HuH-7 (cell line): ENCODE measurements around the gene FOXP1.

Experiments
- DNase-seq: peaks from one replicate; pipeline ENCODE4 v3.0.0; 2011; ENCODE audit warnings: low spot score

Gene FOXP1

DNA sequence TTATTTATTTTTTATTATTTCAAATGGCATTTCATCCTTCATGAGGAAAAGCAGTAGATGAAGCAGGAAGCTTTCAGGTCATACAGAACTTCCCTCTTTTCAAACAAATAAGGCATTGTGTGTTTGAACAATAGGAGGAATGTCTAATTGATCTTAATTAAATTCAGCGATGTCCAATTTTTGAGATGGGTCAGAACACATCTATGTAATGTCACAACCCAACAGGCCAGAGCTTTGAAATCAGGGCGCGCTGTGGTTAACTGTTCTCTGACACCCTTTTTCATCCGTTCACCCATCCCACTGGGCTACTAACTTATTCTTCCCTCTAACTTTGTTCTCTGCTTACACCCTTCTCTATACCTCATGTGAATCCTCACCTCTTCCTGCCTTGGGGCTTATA is 510.5 kb downstream of the FOXP1 start:
- DNase-seq, result no peak

DNA sequence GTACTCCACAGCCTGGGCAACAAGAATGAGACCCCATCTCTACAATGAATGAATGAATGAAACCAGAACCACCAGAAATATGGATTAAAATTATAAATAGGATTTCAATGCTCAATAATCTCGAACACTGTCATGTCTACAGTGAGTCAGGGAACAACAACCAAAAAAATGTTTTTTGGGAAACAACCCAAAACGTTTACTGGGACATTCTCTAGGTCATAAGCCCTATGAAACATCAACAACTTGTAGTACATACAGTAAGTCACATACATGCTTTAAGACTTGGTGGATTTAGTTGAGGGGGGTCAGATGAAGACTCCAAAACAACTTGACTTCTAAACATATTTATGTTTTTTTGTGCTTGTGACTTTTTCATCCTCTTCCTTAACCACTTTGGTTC is 511.2 kb downstream of the FOXP1 start:
- DNase-seq, result no peak

DNA sequence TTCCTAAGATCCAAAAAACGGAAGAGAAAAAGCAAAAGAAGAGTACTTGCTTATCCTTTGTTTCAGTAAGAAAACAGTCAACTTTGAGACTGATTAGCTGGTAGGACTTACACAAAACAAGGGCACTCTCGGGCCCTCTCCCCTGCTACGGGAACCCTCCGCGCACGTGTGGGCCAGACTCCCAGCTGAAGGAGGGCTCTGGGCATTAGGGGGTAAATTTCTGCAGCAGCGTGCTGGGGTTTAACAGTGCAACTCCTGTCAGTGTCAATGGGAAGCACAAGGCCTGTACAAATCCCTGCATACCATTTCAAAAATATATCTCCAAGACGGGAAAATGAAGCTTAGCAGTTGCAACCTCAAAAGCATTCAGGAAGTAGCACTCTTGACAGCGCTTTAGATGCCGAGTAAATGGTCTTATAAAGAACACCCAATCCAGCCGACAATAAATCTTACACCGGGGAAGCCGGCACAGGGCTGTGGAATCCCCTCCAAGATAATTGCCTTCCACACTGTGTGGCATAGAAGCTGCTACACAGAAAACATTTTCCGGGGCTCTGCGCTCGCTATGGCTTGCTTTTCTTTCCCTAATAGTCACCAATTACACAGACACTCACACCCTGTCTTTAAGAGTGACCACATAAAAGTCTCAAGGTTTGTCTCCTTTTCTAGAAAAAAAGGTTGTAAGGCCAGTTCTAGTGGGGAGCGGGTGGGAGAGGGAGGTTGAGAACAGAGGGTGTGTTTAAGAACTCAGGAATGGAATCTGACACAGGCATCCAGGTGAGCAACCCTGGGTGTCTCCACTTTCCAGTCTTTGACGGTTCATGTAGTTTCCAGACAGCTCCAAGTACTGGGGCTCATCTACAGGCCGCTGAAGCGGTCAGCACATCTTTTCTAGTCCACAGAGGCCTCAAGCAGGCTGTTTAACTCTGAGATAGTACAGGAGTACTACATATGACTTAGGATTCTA is 512.7 kb downstream of the FOXP1 start:
- DNase-seq, result no peak

DNA sequence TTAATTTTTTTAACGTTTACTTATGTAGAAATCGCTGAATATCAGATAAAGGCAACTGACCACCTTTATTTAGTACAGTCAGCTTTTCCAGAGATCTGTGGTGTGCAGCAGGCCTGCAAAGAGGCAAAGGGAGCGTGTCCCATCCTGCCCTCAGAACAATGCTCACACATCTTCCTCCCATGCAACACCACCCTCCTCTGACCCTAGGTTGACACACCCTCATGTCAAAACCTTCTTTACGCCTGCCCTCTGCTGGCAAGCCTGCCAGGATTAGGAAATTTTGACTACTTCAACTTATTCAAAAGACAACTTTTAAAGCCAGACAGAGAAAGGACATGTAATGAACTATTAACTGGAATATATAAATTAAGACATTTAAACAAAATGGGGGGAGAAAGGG is 513.7 kb downstream of the FOXP1 start:
- DNase-seq, result peak; percentile 47

DNA sequence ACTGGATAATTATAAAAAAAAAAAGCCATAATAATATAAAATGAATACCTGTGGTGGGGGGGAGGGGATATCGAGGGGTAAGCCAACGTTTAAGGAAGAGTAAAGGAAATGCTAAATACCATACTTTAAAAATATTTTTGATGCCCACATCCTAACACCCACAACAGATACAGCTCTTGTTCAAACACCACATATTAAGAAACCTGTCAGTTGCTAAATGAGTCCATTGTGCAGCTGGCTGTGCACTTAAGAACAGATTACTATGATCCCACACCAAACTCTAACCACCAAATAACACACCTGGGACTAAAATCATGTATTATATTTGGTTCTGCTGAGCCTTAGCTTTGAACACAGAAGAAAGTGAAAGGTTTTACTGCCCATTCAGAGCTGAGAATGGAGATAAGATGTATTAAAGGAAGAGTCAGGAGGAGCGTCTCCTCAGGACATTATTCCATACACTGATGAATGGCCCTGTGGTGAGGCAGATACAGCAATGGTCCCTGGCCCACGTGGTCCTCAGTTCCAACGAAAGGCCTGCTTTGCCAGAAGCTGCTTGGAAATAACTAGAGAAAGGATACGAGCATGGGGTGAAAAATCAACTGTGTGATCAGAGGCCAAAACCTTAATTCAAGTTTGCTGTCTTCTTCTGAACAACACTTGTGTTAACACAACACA is 515.4 kb downstream of the FOXP1 start:
- no peak for DNase-seq

DNA sequence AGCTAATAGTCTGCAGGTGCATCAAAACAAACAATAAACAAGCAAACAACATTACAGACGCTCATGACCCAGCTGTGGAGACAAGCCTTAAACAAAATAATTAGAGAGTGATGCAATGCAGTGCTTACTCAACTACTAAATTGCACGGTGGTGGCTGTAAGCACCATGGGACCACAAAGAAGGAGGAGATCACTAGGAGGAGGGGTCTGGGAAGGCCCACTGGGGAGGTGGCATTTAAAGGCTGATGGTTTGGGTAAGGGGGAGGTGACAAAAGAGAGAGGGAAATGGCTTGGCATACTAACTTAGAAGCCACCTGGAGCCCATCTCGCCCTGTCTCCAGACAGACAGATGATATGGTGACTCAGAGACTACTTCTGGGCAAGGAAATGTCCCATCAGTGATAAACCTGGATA is 516.7 kb downstream of the FOXP1 start:
- no peak for DNase-seq

DNA sequence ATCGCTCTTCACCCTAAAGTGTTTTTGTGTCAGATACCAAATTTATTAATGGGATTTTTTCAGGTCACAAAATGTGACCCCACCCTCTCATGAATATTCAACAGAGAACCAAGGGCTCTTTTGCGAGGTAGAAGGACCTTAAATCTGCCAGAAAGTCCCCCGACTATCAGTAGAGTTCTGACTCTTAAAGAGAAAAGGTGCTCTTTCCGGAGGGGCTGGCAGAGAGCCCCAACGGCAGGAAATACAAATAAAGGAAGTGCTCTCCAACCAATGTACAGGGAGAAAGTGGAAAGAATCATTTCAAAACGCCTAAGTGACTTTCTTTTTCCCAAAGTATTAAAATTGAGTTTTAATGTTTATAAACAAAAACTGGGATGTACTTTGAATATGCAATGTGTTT is 517.2 kb downstream of the FOXP1 start:
- no peak for DNase-seq

DNA sequence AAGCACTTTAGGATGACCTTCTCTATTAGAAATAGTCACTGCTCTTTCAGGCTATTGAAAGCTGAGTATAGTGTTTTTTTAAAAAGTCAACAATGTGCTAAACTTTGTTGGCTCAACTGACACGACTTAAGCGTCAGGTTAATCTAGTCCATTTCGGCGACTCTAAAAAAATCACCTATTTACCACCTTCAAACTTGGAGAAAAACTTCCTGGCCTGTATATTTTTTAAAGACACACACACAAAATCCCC is 517.8 kb downstream of the FOXP1 start:
- DNase-seq, result no peak

DNA sequence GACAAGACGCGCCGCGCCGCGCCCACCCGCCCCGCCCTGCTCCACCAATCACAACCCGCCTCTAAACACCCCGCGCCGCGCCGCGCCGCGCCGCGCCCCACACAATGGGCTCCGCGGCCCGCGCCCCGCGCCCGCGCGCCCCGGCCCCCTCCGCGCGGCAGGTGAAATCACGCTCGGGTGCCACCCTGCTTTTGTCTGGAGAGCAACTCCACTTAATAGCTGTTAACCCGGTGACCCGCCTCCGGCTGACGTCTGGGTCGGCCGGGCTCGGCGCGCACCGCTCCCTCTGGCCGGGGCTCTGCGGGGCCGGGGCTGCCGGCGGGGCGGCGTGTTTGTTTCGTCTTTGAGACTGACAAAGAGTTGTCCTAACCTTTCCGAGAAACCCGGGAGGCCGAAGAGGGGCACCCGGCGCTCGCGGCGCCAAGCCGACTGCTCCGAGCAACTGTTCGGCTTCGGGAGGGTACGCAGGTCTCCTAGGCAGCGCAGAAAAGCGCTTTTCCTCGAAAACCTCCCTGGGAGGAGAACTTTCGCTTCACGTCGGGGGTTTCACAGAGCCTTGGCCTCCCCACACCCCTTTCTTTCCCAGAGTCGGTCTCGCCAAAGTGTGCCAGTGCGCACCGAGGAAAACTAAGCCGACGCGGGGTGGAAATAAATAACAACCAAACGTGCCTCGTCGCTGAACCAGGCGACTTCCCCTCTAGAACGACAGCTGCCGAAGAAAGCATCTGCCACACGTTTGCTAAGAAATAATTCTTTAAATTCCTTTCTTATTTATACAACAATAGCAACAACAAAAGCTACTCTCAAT is 518.4 kb downstream of the FOXP1 start:
- DNase-seq, result peak; percentile 20

DNA sequence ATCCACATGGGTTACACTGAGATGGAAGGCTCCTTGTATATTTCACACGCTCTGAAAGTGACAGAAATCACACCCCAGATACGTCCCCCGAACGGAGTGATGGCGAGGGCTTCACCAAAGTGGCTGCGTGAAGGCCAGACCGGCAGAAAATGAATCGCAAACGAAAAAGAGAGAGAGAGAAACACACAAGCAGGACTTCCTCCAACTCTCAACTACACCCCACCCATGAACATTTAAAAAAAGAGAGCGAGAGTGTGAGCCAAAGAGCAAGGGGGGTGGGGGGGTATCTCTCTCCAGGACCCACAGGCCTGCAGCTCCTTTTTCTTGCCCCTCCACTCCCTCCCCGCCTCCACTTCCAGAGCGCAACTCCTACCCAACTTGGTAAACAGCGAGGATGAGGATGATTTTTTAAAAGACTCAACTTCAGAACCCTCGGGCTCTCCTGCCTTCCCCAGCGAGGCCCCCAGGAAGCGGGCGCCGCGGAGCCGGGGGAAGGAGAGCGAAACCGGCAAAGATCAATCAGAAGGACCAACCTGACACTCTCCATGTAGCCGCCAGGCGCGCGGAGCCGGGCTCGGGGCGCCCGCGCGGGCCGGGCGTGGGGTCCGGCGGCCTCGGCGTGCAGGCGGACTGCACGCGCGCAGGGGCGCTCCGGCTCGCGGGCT is 519.1 kb downstream of the FOXP1 start:
- no peak for DNase-seq

DNA sequence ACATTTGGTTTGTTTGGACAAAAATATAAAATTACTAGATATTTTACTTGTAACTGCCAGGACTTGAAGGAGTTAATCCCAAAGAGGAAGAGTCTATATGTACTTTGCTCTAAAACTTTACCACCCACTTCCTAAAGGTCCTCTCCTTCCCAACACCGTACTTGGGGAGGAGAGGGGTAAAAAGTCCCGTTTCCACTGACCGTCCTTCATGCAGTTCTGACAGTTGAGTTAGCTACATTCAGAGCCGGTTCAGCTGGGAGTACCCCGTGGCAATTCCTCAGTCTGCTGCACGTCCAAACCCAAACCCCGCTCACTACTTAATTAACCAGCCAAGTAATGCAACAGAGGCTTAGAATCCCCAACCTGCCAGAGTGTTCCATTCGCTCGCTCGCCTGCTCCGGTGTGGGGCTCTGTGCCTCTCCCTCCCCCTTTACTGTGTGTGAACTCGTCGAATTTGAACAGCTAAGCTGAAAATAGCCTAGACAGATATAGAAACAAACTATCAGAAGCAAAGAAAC is 519.7 kb downstream of the FOXP1 start:
- no peak for DNase-seq

DNA sequence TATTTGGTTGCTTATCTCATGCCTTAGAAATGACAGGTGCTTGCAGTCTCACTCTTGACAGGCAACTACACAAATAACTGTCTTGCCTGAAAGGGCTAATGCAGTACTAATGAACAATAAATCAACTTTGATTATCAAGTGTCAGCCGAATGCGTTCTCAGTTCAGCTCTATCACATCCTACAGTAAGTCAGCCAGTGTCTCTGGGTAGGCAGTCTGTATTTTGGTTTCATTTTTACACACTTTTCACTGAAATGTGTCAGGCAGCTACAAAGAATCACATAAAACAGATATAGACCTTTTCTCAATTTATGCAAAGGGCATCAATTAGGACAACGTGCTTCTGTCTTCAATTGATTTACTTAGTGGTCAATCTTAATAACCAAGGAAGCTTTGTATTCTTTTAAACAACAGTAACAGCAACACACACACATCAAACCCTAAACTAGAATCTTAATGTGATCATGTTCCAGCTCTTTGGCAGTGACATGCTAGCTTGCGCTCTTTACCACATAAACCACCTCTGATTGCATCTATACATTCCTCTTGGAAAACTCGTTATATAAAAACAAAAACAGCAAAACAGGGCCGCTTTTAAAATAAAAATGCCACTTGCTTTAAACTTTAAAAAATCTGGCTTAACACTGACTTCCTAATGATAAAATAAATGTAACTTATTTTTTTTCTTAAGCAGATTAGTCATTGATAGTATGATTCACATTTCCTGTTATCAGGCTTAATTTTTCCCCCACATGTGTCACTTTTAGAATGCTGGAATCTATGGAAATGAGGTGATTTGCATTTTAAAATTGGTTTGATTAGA is 520.4 kb downstream of the FOXP1 start:
- no peak for DNase-seq

DNA sequence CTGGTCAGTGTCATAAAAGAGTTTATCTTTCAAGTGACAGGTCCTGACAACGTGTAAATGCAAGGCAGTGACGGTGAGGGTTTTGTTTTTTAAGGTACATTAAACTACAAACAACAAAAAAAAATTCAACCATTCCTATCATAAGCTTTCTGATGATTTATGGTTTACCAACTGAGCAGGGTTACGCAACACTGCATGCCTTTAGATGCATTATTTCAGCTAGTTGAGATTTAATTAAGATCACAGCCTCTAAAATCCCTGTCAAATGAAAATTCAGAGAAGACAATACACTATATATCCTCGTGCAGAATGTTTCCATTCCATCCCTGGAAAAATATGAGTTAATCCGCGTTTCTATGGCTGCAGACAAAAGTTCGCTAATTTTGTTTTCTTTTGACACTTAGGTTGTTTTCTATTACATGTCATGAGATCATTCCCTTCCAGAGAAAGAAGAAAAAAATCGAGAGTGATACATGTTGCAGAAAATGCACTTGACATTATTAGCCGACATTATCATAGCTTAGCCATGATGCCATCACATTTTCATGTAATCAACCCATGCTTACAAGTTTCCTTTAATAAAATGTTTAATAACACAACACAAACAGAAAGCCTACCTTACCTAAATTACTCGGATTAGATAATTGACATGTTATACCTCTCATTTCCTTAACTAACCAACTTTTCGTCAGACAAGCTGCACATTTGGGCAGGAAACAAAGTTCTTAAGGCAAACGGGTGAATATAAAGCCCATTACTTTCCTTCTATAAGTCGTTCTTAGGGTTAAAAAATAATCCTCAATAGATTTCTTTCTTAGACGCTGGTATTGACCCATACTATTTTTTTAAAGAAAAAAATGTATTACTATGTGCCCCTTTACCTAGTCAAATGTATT is 521.2 kb downstream of the FOXP1 start:
- DNase-seq, result no peak

DNA sequence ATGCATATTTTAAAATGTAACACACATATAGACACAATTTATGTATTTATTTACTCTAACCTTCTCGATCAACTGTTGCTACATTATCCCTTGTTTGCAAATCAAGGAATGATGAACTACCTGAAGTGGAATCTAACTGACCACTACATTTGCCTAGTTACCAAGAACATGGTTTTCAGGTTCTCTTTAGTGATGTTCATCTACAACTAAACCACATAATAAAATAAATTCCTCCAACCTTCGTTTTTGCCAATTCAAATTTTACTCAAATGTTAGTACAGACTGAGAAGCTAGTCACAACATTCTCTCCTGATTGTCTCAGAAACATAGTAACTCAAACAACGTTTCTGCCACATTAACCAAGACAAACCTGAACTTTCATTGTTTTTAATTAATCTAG is 521.9 kb downstream of the FOXP1 start:
- no peak for DNase-seq

DNA sequence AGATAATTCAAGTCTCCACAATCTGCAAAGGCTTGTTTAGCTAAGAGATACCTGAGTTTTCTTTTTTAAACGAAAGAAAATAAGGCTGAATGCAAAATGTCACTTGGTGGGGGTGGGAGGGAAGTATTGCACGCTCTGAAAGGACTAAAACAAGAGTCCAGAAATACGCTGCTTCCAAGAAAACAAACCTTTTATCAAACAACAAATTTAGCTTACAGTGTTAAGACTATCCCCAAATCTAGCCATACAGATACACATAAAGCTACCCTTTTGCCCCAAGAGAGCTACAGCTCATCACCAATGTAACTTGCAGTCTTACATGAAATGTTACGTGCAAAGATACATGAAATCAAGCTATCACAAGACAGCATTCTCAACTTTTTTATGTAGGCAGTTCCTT is 522.5 kb downstream of the FOXP1 start:
- no peak for DNase-seq

DNA sequence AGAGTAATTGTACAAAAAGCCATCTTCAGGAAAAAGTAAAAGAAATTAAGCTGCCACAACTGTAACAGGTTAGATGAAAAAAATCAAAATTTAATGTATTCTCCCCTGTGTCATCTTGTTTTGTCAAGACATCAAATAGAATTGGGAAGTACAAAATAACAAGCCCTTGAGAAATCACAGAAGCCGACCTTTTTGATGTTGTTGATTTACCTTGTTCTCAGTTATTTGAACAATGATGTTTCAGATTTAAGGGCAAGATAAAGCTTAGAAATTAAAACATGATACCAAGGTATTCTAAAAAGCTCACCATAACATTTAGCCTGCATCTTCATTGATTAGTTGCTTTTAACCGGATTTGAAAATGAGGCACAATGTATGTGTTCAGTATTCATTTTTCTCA is 523.0 kb downstream of the FOXP1 start:
- no peak for DNase-seq

DNA sequence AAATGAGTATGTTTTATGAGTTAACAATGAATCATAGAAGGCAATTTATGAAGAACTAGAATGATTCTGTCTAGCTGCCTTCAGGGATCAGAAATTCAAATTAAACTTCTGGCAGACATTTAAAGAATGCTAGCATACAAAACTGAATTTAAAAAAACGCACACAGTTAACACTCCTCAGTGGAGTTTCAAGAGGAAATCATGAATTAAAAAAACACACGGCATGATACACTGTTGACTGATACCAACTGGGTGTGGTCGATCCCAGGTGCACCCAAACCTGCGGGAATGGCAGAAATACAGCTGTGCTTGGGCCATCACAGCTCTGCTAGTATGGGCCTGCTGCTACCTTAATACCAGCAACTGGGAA is 526.0 kb downstream of the FOXP1 start:
- no peak for DNase-seq

DNA sequence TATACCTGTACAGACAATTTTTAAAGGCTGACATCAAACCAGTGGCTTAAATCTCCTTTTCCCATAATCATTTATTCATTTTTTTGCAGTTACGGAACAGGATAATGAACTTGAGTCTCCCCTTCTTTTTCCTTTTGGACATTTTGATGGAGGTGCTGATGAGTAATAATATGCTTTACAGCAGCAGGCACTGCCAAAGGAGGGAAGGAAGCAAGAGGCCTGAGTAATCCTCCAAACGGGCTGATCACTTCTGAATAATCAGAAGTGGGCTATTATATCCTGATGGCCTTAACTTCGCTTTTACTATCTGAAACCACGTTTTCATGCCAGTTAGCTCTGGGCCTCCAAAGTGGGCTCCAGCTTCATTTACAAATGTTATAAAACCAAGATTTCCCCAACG is 527.2 kb downstream of the FOXP1 start:
- no peak for DNase-seq

DNA sequence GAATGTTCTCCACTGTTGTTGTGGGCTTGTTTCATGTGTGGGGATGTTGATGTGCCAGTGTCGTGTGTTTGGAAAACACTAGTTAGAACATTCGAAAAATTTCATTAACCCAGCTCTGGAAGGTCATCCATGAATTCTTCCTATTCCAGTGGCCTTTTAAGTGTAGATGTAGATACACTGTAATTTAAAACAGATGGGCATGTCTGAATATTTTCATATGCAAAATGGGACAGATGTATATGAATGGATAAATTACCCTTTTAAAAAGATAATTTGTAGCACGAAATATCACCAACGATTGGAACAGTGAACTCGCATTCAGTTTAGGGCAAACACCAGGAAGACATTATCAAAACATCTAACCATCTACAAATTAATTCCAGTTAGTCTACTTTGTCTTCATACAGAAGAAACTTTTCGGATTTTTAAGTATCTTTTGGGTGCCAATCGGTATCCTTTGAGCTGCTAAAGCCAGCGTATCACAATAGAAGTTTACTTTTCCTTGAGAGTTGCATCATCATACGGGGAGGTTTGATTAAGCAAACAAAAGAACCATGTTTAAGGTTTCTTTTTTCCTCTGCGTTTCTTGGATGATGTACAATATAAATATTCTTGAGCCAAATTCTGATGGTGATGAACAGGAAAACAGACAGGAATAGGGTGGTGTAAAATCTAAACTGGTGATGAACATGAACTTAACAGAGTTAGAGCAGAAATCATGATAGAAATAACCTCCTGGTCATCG is 528.1 kb downstream of the FOXP1 start:
- no peak for DNase-seq

DNA sequence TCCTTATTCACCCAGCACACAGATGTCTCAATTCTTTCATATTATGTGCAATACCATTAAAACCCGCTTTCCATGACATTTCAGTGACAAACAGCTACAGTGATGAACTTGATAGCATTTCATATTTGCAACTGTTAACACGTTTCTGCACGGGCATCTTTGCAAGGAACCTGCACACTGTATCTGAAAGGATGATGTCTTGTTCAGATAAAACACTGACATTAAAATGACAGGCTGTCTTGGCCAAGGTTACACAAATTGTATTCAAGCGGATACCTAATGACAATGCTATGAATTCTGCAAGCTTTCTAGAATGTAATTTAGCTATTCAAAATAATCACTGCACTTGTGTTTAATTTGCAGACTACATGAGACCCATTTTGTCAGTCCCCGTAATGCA is 529.2 kb downstream of the FOXP1 start:
- DNase-seq, result no peak
